ENCODE data around the gene AFAP1.

GRCh38 chr4:7790023-7790422 is 149.6 kb downstream of the AFAP1 start:
- TF ChIP-seq CTCF (IDR thresholded peaks at IDR 0.05) (no peak), POLR2A (IDR thresholded peaks at IDR 0.05) (no peak)

All from esophagus squamous epithelium (tissue), 4 donors.